HEK293 (cell line): ENCODE data around the gene HHAT.

Experiments
- CTCF ChIA-PET: fragments of 350-600 bp; formaldehyde crosslinking; extraction: SDS; loops from one replicate; lab custom pipeline; 2021; ENCODE audit warnings: antibody characterized with exemption; lab: Yijun Ruan, JAX
- POLR2A ChIA-PET: fragments of 300-600 bp; formaldehyde crosslinking; extraction: SDS; loops from one replicate; lab custom pipeline; 2020; ENCODE audit warnings: antibody characterized with exemption, inconsistent platforms; lab: Yijun Ruan, JAX
- H3K27ac ChIP-seq: fragments of 200-500 bp; sonication (Bioruptor generic); 2 replicates; pipeline ENCODE4 v1.5.1; 2014; ENCODE audit warnings: low read depth, low read length, control low read depth, inconsistent platforms; ENCODE audit errors: extremely low read depth
- H3K36me3 ChIP-seq, 2 experiments: fragments of 200-500 bp in 1 of 2; sonication (Bioruptor generic) in 1 of 2; 1 replicate in 1 of 2; 2 replicates in 1 of 2; pipeline ENCODE4 v1.5.1; 2014 to 2017; ENCODE audit warnings: inconsistent platforms in 2 of 2, low read length in 2 of 2; ENCODE audit not compliant: control insufficient read depth in 2 of 2, insufficient read depth in 1 of 2
- H3K4me1 ChIP-seq: fragments of 200-500 bp; sonication (Bioruptor generic); 2 replicates; pipeline ENCODE4 v1.5.1; 2014; ENCODE audit warnings: mild to moderate bottlenecking, low read length, inconsistent platforms; ENCODE audit not compliant: control insufficient read depth, insufficient read depth
- H3K4me3 ChIP-seq: 2 replicates; pipeline ENCODE4 v1.5.1; 2011; ENCODE audit warnings: low read depth, mild to moderate bottlenecking, control low read depth, low read length, moderate library complexity
- H3K9me3 ChIP-seq: fragments of 200-500 bp; sonication (Bioruptor generic); 2 replicates; pipeline ENCODE4 v1.5.1; 2014; ENCODE audit warnings: low read depth, low read length, inconsistent platforms; ENCODE audit not compliant: control insufficient read depth, insufficient read depth
- ATF2 ChIP-seq: fragments of 450-650 bp; formaldehyde crosslinking; IDR thresholded peaks from 2 replicates; pipeline ENCODE4 v1.5.1; 2016; ENCODE audit warnings: missing biosample characterization, missing genetic modification characterization, low read depth
- BCL11A ChIP-seq: fragments of 450-650 bp; formaldehyde crosslinking; IDR thresholded peaks from 2 replicates; pipeline ENCODE4 v1.5.1; 2016; ENCODE audit warnings: low read depth, missing biosample characterization, missing genetic modification characterization
- GLIS1 ChIP-seq: fragments of 450-650 bp; formaldehyde crosslinking; IDR thresholded peaks from 2 replicates; pipeline ENCODE4 v1.5.1; 2016; ENCODE audit warnings: missing biosample characterization, missing genetic modification characterization
- HOXA7 ChIP-seq: sonication (generic); formaldehyde crosslinking; IDR thresholded peaks from 2 replicates; pipeline ENCODE4 v1.8.1; 2022; ENCODE audit warnings: missing genetic modification reagents, borderline replicate concordance
- KLF17 ChIP-seq: fragments of 450-650 bp; formaldehyde crosslinking; IDR thresholded peaks from 2 replicates; pipeline ENCODE4 v1.5.1; 2016; ENCODE audit warnings: missing biosample characterization, missing genetic modification characterization
- SCRT2 ChIP-seq: fragments of 450-650 bp; formaldehyde crosslinking; IDR thresholded peaks from 2 replicates; pipeline ENCODE4 v1.5.1; 2016; ENCODE audit warnings: missing biosample characterization, missing genetic modification characterization
- TCF7L2 ChIP-seq: IDR thresholded peaks from 2 replicates; pipeline ENCODE4 v1.6.1; 2011; ENCODE audit warnings: low read depth, mild to moderate bottlenecking, inconsistent platforms, low read length, moderate library complexity, borderline replicate concordance
- ZNF10 ChIP-seq: fragments of 450-650 bp; formaldehyde crosslinking; IDR thresholded peaks from 2 replicates; pipeline ENCODE4 v1.5.1; 2017; ENCODE audit warnings: missing biosample characterization, missing genetic modification characterization
- ZNF114 ChIP-seq: fragments of 450-650 bp; formaldehyde crosslinking; IDR thresholded peaks from 2 replicates; pipeline ENCODE4 v1.5.0; 2017; ENCODE audit warnings: missing biosample characterization, missing genetic modification characterization
- ZNF16 ChIP-seq: fragments of 450-650 bp; formaldehyde crosslinking; IDR thresholded peaks from 2 replicates; pipeline ENCODE4 v1.5.1; 2016; ENCODE audit warnings: low read depth, missing biosample characterization, missing genetic modification characterization
- ZNF18 ChIP-seq: fragments of 450-650 bp; formaldehyde crosslinking; IDR thresholded peaks from 2 replicates; pipeline ENCODE4 v1.5.1; 2016; ENCODE audit warnings: missing biosample characterization, missing genetic modification characterization
- ZNF280C ChIP-seq: fragments of 450-650 bp; formaldehyde crosslinking; IDR thresholded peaks from 2 replicates; pipeline ENCODE4 v1.5.1; 2016; ENCODE audit warnings: missing biosample characterization, missing genetic modification characterization
- ZNF324 ChIP-seq: fragments of 450-650 bp; formaldehyde crosslinking; IDR thresholded peaks from 2 replicates; pipeline ENCODE4 v1.5.1; 2016; ENCODE audit warnings: missing biosample characterization, missing genetic modification characterization
- ZNF398 ChIP-seq: fragments of 450-650 bp; formaldehyde crosslinking; IDR thresholded peaks from 2 replicates; pipeline ENCODE4 v1.5.1; 2017; ENCODE audit warnings: missing biosample characterization, missing genetic modification characterization
- ZNF48 ChIP-seq: fragments of 450-650 bp; formaldehyde crosslinking; IDR thresholded peaks from 2 replicates; pipeline ENCODE4 v1.5.1; 2016; ENCODE audit warnings: missing biosample characterization, missing genetic modification characterization
- ZNF580 ChIP-seq: fragments of 450-650 bp; formaldehyde crosslinking; IDR thresholded peaks from 2 replicates; pipeline ENCODE4 v1.5.1; 2016; ENCODE audit warnings: missing biosample characterization, missing genetic modification characterization
- ZNF585B ChIP-seq: fragments of 450-650 bp; formaldehyde crosslinking; IDR thresholded peaks from 2 replicates; pipeline ENCODE4 v1.5.1; 2016; ENCODE audit warnings: missing biosample characterization, missing genetic modification characterization
- ZNF626 ChIP-seq: fragments of 450-650 bp; sonication (Bioruptor Pico); formaldehyde crosslinking; IDR thresholded peaks from 2 replicates; pipeline ENCODE4 v1.5.1; 2018; ENCODE audit warnings: missing biosample characterization, missing genetic modification characterization, inconsistent platforms
- ZNF76 ChIP-seq: fragments of 450-650 bp; formaldehyde crosslinking; IDR thresholded peaks from 2 replicates; pipeline ENCODE4; 2016; ENCODE audit warnings: low read depth, missing biosample characterization, missing genetic modification characterization, borderline replicate concordance
- ZSCAN18 ChIP-seq: fragments of 450-650 bp; formaldehyde crosslinking; IDR thresholded peaks from 2 replicates; pipeline ENCODE4 v1.5.1; 2016; ENCODE audit warnings: missing biosample characterization, missing genetic modification characterization

The HHAT gene

GRCh38 chr1:210437111-210437510 lies 108.4 kb downstream of the HHAT start (continued):
- no peak for TF ChIP-seq ZNF585B
- TF ChIP-seq SCRT2, result no peak
- TF ChIP-seq ATF2 (tag by site-specific recombination), result no peak
- no peak for TF ChIP-seq BCL11A (tag by site-specific recombination)
- TF ChIP-seq TCF7L2, result no peak
- no peak for TF ChIP-seq ZNF280C (tag by site-specific recombination)

- CTCF ChIA-PET, result interaction anchor here (1.3 to 3.1 kb wide), 3 partner anchors 12 to 34 kb away, joined by 3 to 22 read pairs (median 4); no protein-coding TSS in a partner anchor
- POLR2A ChIA-PET, result interaction anchor here (0.6 kb wide), 1 partner anchor 367 kb away, joined by 5 read pairs; no protein-coding TSS in a partner anchor
- H3K27ac ChIP-seq, result no peak overlapping the region
- no peaks in the 10 kb centered on the region for H3K9me3 ChIP-seq
- H3K4me3 ChIP-seq, result no peak overlapping the region
- TF ChIP-seq ZNF18 (tag by site-specific recombination), result no peak
- TF ChIP-seq, all 188 proteins: peak for 0
- H3K4me1 ChIP-seq, result peaks cover 4% of the 10 kb centered on the region; the same call in 1 of the 2 replicates
- H3K36me3 ChIP-seq, result no peaks in the 10 kb centered on the region
Observed at GRCh38 chr1:210437781-210438180, 109.1 kb downstream of the HHAT start.

- no peak overlapping the region for H3K4me3 ChIP-seq
- no peaks in the 10 kb centered on the region for H3K36me3 ChIP-seq
- no peak overlapping the region for H3K27ac ChIP-seq
- ChIA-PET CTCF (interaction anchor here (0.8 to 3.1 kb wide), 5 partner anchors 10 to 696 kb away, joined by 4 to 22 read pairs (median 5); partner anchors contain the start of gene KCNH1), POLR2A (interaction anchor here (0.8 kb wide), 2 partner anchors 30 to 65 kb away, joined by 4 read pairs; no protein-coding TSS in a partner anchor)
- H3K9me3 ChIP-seq, result no peaks in the 10 kb centered on the region
- H3K4me1 ChIP-seq, result peaks cover 4% of the 10 kb centered on the region; the same call in 1 of the 2 replicates
- TF ChIP-seq KLF17 (tag by site-specific recombination), result peak; percentile 52; the same call in 1 of the 2 replicates
- TF ChIP-seq ZNF114 (tag by site-specific recombination), result no peak
- TF ChIP-seq ZNF626 (tag by site-specific recombination), result no peak
- no peak for TF ChIP-seq ZNF48 (tag by site-specific recombination)
- TF ChIP-seq GLIS1 (tag by site-specific recombination), result peak; percentile 43; the same call in 1 of the 2 replicates
- no peak for TF ChIP-seq TCF7L2
- TF ChIP-seq HOXA7 (CRISPR knock-in tag), result no peak
- TF ChIP-seq ZSCAN18 (tag by site-specific recombination), result no peak
- TF ChIP-seq ZNF580 (tag by site-specific recombination), result no peak
- no peak for TF ChIP-seq ZNF10
- TF ChIP-seq ZNF398 (tag by site-specific recombination), result no peak
- TF ChIP-seq ZNF16, result no peak
- no peak for TF ChIP-seq ZNF324 (tag by site-specific recombination)
- TF ChIP-seq ZNF76 (tag by site-specific recombination), result no peak
Observed at GRCh38 chr1:210438928-210439841, 110.5 kb downstream of the HHAT start.
